ENCODE measurements around the gene ORC3.

DNA sequence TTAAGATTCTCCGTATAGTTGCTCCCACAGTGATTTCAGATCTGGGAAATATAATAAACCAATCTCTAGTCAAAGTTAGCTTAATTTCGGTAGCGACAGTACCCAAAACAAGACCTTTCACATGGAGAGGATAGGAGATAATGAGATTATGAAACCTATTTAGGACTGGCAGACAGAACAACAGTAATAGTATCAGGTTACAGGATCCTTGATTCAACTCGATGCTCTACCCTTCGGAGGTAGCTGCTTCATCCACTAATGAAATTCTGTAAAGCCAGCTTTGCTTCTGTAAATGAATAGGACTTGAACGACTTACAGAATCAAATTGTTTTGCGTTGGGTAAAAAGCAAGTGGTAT, 112.6 kb downstream of the ORC3 start:
- TF ChIP-seq POLR2A (IDR thresholded peaks at IDR 0.05) (no peak), CTCF (IDR thresholded peaks at IDR 0.05) (no peak), EP300 (IDR thresholded peaks at IDR 0.05) (no peak), POLR2AphosphoS5 (IDR thresholded peaks at IDR 0.05) (no peak)

All from sigmoid colon (tissue), 4 donors.